SW480 (cell line): ENCODE data around the gene P2RX7.

ENCODE experiments used
- DNase-seq: peaks from one replicate; pipeline ENCODE4 v3.0.0-alpha.2; 2016; ENCODE audit warnings: low spot score

P2RX7 gene

DNA sequence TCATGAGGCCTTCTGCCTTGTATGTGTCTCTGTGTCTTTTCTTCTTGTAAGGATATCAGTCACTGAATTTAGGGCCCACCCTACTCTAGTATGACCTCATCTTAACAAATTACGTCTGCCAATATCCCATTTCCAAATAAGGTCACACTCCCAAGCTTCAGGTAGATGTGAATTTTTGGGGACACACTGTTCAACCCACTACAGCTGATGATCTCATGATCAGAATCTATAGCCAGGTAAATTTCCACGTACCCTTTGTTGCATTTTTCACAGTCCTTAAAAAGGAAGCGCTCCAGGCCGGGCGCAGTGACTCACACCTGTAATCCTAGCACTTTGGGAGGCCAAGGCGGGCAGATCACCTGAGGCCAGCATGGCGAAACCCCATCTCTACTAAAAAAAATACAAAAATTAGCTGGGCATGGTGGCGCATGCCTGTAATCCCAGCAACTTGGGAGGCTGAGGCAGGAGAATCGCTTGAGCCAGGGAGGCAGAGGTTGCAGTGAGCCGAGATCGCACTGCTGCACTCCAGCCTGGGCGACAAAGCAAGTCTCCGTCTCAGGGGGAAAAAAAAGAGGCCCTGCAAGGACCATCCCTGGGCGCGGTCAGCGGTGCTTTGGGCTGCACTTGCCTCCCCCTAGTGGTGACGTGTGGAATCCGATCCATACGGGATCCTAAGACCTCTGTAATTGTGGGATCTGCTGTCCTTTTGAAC lies 97.3 kb downstream of the P2RX7 start:
- peak; percentile 72 for DNase-seq

- DNase-seq, result no peak
These were observed 97.8 kb downstream of the P2RX7 start for GRCh38 chr12:121230538-121230907.

- DNase-seq, result no peak
These were observed 99.5 kb downstream of the P2RX7 start for GRCh38 chr12:121232163-121232562.

DNA sequence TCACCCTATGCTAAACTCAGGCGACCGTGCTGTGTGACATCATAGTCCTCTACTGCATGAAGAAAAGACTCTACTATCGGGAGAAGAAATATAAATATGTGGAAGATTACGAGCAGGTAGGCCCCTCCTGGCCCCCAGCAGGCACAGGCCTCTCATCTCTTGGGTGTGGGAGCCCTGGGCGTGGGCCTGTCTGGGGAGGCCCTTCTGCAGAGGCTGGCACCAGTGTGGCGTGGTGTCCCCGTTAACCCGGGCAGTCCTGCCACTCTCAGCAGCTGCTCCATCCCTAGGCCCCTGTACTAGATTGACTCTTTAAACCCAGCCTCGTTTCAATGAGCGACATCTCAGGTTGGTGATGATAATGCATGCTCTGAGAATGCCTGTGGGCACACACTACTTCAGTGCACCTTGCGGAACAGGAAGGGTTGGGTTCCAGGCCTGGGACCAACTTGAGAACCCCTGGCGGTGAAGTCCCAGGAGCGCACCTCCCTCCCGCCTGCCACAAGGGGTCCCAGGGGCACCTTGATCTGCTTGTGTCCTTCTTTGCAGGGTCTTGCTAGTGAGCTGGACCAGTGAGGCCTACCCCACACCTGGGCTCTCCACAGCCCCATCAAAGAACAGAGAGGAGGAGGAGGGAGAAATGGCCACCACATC lies 100.4 kb downstream of the P2RX7 start:
- no peak for DNase-seq

DNA sequence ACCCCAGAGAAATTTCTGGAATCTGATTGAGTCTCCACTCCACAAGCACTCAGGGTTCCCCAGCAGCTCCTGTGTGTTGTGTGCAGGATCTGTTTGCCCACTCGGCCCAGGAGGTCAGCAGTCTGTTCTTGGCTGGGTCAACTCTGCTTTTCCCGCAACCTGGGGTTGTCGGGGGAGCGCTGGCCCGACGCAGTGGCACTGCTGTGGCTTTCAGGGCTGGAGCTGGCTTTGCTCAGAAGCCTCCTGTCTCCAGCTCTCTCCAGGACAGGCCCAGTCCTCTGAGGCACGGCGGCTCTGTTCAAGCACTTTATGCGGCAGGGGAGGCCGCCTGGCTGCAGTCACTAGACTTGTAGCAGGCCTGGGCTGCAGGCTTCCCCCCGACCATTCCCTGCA lies 100.9 kb downstream of the P2RX7 start:
- no peak for DNase-seq

DNA sequence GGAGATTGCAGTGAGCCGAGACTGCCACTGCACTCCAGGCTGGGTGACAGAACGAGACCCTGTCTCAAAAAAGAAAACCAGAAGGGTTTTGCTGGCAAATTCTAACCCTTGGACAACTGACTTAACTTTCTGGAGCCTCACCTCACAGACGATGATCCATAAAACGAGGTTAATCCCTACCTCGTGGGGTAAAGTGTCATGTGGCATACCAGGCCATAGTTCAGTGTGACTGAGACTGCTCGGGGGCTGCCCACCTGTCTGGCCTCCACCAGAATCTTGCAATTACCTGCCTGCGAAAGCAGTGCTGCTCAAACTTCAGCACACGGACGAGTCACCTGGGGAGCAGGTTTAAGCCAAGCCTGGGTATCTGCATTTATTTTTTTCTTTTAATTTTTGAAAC lies 104.1 kb downstream of the P2RX7 start:
- no peak for DNase-seq

DNA sequence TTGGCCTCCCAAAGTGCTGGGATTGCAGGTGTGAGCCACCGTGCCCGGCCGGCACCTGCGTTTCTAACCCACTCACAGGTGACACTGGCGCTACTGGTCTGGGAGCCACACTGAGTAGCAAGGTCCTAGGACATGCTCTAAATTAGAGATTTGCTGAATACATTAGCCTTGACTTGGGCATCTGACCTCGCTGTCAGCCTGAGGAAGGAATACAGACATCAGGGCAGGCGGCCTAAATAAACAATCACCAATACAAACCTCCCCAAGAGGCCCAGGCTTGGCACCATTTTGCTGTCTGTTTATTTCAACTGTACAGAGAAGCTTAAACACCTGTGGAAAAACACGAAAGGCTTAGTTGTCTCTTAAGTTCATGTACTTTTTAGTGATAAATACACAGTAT lies 104.7 kb downstream of the P2RX7 start:
- no peak for DNase-seq
